NB4 (cell line): ENCODE results near the gene D2HGDH.

Experiments
- CTCF ChIP-seq: IDR thresholded peaks from one replicate; pipeline ENCODE4 v1.5.1; 2012; ENCODE audit warnings: low read depth, low read length
- MYC ChIP-seq: IDR thresholded peaks from 2 replicates; pipeline ENCODE4 v1.6.1; 2011; ENCODE audit warnings: low read depth, low read length

GRCh38 chr2:241777686-241778627 lies 43.5 kb downstream of the D2HGDH start:
- TF ChIP-seq CTCF (no peak), MYC (no peak)
